HL-60/S4 treated with retinoic acid at 250 ng/mL for 4 days and 3 days (cell line): ENCODE results near the gene BMPR1B.
"Not testable (repeated sequence)": the region's sequence is repeated elsewhere in the genome, so short reads cannot be mapped to it uniquely, and the experiment has no call there.

Experiments
- in situ Hi-C: fragments of 300-500 bp; cut with MboI; formaldehyde crosslinking; loops from 2 replicates; pipeline ENCODE4 v1.7.0; 2022; ENCODE audit warnings: low sequenced_read_pairs

BMPR1B gene

DNA sequence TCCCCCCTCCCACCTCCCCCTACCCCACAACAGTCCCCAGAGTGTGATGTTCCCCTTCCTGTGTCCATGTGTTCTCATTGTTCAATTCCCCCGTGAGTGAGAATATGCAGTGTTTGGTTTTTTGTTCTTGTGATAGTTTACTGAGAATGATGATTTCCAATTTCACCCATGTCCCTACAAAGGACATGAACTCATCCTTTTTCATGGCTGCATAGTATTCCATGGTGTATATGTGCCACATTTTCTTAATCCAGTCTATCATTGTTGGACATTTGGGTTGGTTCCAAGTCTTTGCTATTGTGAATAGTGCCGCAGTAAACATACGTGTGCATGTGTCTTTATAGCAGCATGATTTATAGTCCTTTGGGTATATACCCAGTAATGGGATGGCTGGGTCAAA is 413.6 kb downstream of the BMPR1B start:
- in situ Hi-C loops = not testable (repeated sequence)

DNA sequence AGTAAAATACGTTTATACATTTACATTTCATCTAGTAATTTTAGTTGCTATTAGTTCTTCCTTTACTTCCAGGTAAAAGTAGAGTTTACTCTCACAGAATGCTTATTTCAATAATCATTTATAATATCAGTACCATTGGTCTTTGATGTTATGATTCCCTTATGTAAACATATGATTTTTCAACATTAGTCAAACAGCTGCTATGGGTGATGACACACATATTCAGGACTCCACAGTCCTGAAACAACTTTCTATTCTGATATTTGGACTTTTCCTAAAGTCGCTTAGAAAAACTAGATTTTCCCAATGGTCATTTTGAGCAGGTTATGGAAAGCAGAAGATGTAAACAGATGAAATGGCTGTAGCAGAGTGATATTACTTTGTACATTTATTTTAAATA is 421.2 kb downstream of the BMPR1B start:
- in situ Hi-C loops = no loop called here

GRCh38 chr4:95180531-95181242 is 422.9 kb downstream of the BMPR1B start:
- in situ Hi-C loops = no loop called here

- in situ Hi-C loops = no loop called here
These were observed 423.7 kb downstream of the BMPR1B start for GRCh38 chr4:95181243-95181995.

- in situ Hi-C loops = no loop called here
These were observed 424.2 kb downstream of the BMPR1B start for GRCh38 chr4:95181996-95182306.

DNA sequence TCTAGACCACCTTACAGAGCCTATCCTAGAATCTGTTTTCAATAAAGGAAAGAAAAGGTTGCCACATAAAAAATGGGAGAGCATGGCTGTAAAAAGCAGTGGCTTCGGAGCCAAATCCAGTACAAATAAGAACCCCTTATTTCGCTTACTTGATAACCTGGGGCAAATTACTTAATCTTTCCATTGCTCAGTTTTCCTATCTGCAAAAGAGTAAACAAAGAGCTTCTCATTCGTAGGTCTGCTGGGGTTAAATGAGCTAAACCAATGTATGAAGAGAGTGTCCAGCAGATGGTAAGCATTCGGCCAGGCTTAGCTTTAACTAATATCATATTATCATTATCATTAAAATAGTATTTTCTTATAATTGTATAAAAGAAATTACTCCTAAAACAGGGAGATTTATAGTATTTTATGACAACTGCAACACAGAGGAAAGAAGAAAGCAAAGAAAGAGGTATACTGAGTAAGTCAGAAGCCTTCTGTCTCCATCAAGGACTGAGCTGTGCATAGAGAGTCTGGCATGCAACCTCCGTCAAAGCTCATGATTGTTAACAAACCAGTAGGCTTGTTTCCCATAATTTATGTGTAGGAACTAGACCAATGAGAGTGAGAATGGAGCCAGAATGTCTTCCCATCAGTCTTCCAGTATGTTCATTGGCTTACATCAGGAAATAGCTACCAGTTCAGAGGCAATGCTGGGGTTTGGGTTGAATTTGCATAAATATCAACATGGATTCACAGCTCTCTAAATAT is 426.1 kb downstream of the BMPR1B start:
- in situ Hi-C loops = no loop called here

DNA sequence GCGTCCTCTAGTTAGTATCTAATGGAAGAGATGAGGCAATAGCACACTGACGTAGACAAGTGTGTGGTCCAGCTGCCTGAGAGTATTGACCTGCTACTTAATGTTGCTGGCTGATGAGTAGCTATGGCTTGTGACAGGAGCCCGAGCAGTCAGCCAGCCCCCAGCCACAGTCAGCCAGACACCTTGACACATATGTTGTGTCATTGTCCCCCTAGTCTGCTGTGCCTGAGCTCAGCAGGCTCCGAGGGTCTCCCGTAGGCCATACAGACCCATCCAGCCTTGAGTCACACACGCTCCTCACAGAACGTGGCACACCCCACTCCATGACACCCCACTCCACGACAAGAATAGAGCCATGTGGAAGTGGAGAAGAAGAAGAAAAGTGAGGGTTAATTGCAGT is 428.9 kb downstream of the BMPR1B start:
- in situ Hi-C loops = no loop called here

DNA sequence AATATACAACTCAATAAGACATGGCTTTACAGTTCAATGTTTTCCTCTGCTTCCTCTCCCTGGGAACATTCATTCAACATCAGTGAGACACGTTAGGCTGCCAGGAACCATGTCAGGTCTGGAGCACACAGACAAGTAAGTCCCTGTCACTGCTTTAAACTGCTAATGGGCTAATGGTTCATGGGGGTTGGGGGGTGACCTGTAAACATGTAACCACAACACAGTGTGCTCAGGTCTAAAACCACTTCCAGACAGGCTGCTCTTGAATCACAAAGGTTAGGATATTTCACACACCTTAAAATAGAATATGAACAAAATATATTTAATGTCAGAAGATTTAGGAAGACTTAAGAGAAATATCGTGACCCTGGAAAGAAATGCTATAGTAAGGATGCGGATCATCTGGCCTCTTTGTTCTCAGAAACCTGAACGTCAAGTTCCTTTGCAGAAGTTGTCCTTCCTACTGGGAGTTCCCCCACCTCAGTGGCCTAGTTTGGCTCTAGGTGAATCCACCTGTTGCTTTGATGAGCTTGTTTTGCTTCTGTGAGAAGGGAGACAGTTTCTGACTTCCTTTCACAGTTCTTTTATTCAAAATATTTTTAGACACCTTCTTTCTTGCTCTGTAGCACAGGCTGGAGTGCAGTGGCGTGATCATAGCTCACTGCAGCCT is 431.1 kb downstream of the BMPR1B start:
- in situ Hi-C loops = no loop called here

GRCh38 chr4:95190751-95191436 is 433.1 kb downstream of the BMPR1B start:
- in situ Hi-C loops = no loop called here

- in situ Hi-C loops = no loop called here
These were observed 433.8 kb downstream of the BMPR1B start for GRCh38 chr4:95191537-95191936.

GRCh38 chr4:95193391-95194224 is 435.9 kb downstream of the BMPR1B start:
- in situ Hi-C loops = no loop called here

DNA sequence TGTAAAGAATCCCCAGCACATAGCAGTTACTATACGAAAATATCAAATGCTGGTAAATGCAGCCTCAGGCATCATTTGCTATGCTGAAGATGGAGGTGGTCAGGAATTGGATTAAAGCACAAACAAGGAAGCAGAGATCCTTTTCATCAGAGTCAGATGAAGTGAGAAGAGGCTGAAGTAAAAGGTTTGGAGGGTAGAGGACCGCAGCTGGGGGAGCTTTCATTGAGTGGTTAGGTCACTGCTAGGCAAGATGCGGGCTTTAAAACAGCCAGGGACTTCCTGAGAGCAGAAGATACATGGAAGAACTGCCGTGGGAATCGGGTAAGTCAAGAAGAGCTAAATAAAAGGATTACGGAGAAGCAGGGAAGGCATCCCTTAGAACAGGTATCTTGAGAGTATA is 439.6 kb downstream of the BMPR1B start:
- in situ Hi-C loops = no loop called here

DNA sequence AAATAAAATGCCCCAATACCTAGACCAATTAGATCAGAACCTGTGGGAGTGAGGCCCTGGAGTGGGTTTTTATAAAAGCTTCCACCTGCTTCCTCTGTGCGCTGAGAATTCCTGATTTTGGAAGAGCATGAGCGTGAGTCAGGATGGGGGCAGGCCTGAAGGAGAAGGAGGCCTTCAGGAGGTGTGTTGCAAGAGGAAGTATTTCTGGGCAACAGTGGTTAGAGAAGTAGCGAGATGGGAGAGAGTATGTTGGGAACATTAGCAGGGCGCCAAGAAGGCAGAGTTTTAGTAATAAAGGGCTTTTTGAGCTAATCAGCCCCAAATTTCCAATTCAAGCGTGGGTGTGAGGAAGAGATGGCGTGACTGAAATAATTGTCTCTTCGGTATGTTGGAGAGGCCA is 441.2 kb downstream of the BMPR1B start:
- in situ Hi-C loops = no loop called here

GRCh38 chr4:95204267-95204844 is 446.6 kb downstream of the BMPR1B start:
- in situ Hi-C loops = no loop called here

GRCh38 chr4:95204873-95205272 is 447.1 kb downstream of the BMPR1B start:
- in situ Hi-C loops = no loop called here
